GM18867 (cell line): ENCODE results near the gene PRDX2.
"Not testable (repeated sequence)": the region's sequence is repeated elsewhere in the genome, so short reads cannot be mapped to it uniquely, and the experiment has no call there.

Experiments used
- ATAC-seq: cut with Tn5 transposase; IDR thresholded peaks from one replicate; pipeline ENCODE4 v1.9.1; 2021; ENCODE audit warnings: mild to moderate bottlenecking, moderate library complexity; ENCODE audit not compliant: unreplicated experiment

The PRDX2 gene

GRCh38 chr19:12801466-12802266 is at the start of gene PRDX2, which contains the start of gene THSD8:
Gene PRDX2, minus strand, starts transcription at chr19:12801800. Its CDS starts 539 bp downstream, at chr19:12801261.
Gene THSD8, plus strand, starts transcription at chr19:12802069. Its CDS starts 3 bp downstream, at chr19:12802072.
- ATAC-seq = no peak

DNA sequence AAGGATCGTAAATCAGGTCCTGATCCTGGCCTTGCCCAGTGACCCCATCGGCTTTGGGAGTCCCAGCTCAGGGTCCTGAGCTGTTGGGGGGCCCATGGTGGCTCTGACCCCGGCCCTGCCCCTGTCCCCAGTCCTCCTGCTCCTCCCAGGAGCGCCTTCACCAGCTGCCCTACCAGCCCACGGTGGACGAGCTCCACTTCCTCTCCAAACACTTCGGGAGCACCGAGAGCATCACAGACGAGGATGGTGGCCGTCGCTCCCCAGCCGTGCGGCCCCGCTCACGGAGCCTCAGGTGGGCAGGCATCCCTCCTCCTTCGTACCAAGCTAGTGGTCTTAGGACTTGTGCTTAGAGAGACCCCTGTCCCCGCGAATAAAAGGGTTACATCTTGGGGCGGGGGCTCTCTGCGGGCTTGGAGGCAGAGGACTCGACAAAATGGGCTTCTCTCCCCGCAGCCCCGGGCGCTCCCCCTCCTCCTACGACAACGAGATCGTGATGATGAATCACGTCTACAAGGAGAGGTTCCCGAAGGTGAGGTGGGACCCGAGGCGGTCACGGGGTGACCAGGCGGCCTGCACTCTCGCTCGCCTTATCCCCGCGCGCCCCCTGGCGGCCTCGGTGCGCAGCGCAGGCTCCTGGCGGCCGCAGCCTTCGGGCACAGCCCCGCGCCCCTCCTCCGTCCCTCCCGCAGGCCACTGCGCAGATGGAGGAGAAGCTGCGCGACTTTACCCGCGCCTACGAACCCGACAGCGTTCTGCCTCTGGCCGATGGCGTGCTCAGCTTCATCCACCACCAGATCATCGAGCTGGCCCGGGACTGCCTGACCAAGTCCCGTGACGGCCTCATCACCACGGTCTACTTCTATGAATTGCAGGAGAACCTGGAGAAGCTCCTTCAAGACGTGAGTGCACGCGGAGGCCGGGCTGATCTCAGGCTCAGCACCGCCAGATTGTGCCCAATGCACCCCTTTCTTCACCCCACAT is 45.8 kb upstream of the PRDX2 start:
- peak; percentile 65 for ATAC-seq

GRCh38 chr19:12846613-12847012 is 45.0 kb upstream of the PRDX2 start:
- ATAC-seq = not testable (repeated sequence)

GRCh38 chr19:12843999-12844732 is 42.6 kb upstream of the PRDX2 start:
- ATAC-seq = no peak

GRCh38 chr19:12843328-12843727 is 41.7 kb upstream of the PRDX2 start:
- no peak for ATAC-seq

- ATAC-seq = no peak
These were observed 40.9 kb upstream of the PRDX2 start for GRCh38 chr19:12842511-12842910.

GRCh38 chr19:12841094-12841493 is 39.5 kb upstream of the PRDX2 start:
- no peak for ATAC-seq

DNA sequence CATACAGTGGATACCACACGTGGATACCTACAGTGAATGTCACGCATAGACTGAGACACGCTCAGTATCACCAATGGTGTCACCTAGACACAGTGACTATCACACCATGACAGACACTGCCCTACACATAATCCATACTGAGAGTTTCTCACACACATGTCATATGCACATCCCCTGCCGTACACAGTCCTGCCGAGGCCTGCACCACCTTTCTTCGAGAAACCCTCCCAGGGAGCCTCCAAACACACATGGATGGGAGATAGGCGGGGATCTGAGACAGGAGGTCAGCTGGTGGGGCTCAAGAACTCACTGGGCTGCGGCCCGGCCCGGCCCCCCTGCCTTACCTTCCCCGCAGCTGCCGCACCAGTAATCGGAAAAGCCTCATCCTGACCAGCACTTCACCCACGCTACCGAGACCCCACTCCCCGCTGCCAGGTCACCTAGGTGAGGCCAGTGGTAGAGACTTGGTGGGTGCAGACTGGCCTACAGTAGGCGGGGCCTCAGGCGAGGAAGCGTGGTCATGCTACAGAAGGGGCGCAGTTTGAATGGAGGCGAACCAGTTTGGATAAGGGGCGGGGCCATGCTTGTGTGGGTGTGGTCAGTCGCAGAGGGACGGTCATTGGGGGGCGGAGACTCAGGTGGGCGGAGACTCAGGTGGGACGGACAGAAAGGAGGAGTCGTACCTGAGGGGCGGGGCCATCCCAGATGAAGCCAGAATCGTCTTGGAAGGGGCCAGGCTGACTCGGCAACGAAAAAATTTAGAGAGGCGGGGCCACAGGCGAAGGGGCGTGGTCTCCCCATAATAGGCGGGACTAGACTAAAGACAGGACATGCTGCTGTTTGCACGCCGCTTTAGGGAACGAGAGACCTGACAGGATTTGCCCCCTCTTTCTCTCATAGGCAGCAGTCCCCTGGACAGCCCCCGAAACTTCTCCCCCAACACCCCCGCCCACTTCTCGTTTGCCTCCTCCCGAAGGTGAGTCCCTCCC is 38.8 kb upstream of the PRDX2 start:
- ATAC-seq = no peak

- ATAC-seq = no peak
These were observed 37.5 kb upstream of the PRDX2 start for GRCh38 chr19:12838886-12839756.

DNA sequence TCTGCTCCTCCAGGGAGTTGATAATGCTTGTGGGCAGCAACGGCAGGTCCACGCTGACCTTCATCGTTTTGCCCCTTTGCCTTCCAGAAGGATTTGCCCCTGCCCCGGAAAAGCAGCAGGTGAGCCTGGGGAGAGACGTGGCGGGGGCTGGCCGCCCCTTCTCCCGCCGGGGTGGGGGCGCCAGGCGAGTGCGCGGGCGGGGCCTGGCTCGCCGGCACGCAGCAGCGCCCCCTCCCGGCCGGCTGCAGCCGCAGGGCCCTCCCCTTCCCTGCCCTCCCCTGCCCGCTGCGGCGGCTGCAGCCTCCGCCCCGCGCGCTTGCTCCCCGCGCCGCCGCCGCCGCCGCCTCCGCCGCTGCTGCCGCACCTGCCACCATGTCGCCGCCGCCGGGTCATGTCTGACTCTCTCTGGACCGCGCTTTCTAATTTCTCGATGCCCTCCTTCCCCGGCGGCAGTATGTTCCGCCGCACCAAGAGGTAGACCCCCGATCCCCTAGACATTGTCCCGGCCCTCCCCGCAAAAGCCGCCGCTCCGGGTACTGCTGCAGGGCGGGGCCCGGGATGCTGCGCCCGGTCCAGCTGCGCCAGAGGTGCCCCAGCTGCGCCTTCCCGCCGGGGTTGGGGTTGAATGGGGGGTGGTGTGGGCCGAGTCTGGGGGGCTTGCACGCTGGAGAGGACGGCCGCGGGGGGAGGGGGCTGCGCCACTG is 36.7 kb upstream of the PRDX2 start, which contains the start of gene MAST1:
Gene MAST1, plus strand, starts transcription at position 334 of the 704 bp plus-strand sequence. Its CDS starts 58 bp downstream, at position 392.
- no peak for ATAC-seq

DNA sequence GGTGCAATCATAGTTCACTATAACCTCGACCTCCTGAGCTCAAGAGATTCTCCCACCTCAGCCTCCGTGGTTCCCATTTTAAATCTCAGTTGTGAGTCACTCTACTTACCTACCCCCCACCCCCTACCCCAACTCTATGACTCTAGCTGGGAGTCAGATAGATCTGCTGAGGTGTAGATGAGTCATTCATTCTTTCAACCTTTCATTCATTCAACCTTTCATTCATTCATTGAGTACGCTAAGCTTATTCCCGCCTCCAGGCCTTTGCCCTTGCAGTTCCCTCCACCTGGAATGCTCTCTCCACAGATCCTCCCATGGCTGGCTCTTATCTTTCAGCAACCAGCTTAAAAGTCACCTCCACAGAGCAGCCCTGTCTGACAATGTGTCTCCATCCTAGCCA is 35.6 kb upstream of the PRDX2 start:
- no peak for ATAC-seq

DNA sequence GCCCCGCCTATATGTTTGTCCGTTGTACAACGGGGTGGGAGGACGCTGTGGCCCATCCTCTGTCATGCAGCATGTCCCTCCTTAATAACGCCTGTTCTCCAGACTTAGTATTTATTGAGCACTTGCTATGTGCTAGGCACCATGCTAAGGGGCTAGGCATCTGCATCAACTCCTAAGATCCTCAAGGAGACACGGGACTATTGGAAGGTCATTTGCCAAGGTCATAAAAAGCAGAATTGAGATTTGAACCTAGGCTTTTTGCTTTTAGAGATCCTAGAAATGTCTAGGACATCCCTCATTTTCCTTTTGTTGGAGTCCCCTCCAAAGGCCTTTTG is 34.9 kb upstream of the PRDX2 start:
- ATAC-seq = no peak

- no peak for ATAC-seq
These were observed 33.6 kb upstream of the PRDX2 start for GRCh38 chr19:12834976-12835757.

- ATAC-seq = no peak
These were observed 33.0 kb upstream of the PRDX2 start, which contains the start of gene RTBDN for GRCh38 chr19:12834566-12834943. Gene RTBDN, minus strand, starts transcription at chr19:12834579. Its CDS starts 4,600 bp downstream, at chr19:12829979.

DNA sequence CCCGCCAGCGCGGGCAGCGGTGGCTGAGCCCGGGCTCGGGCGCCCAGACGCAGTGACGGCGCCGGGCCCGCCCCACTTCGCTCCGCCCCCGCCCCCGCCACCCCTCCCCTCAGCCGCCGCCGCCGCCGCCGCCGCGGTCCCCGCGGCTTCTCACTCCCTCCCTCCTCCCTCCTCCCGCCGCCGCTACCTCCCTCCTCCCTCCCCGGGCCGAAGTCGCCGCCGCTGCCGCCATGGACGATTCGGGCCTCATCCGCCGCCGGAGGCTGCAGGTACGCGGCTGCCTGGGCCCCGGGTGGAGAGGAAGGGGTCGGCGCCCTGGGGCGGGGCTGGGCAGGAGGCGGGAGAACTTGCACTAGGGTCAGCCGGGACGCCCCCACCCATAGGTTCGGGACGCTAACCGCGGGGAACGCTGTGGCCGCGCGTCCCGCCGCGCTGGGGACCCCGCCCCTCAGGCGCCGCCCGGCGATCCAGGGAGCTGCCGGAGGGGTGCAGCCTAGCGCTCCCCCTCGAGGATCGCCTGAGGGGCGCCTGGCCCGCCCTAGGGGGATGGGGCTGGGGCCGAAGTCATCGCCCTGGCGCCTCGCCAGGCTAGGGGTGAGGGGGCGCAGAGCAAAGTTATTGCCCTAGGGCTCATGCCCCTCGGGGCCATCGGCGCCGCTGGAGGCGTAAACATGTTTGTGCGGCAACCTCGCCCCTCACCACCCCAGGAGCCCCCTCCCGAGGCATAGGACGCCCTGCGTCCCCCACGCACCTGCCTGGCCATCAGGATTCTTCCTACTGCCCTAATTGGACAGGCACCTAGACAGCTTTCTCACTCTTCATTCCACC is 32.4 kb upstream of the PRDX2 start:
- ATAC-seq = no peak

- no peak for ATAC-seq
These were observed 31.8 kb upstream of the PRDX2 start for GRCh38 chr19:12833418-12833737.

DNA sequence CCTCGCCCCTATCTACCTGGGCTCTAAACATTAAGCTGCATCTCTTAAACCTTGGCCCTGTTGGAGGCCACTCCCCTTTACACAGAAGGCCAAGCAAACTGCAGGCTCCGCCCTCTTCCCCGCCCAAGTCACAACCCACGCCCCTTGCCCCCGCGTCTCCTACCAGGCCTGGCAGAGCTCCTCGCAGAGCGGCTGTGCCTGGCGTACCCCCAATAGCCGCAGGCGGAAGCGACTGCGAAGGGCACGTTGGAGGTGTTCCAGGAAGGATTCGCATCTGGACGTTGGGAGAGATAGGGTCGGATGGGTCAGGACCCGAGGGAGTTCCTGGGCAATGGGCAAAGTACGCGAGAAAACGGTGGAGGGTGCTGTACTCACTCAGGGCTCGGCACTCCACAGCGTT is 26.9 kb upstream of the PRDX2 start:
- no peak for ATAC-seq
